PC-9 (cell line): ENCODE results near the gene MDFIC. TPM values are rescaled to one million over a fixed set of nuclear protein-coding genes. Genes with fewer than 3 reads are reported as not detected.

Experiments
- BruUV-seq: library from RNA; stranded (reverse); fragments of 400-500 nt; replicated peaks from 2 replicates; lab custom pipeline; 2021; lab: Mats Ljungman, UMichigan
- CTCF ChIA-PET: fragments of 300-600 bp; sonication (Branson Sonifier 250); formaldehyde crosslinking; loops from one replicate; lab custom pipeline; 2022; ENCODE audit warnings: antibody characterized with exemption; lab: Charles Lee
- POLR2A ChIA-PET: fragments of 300-600 bp; sonication (Branson Sonifier 250); formaldehyde crosslinking; loops from one replicate; lab custom pipeline; 2022; ENCODE audit warnings: antibody characterized with exemption; ENCODE audit not compliant: unreplicated experiment; lab: Charles Lee
- DNase-seq, 2 experiments: peaks; one replicate each; pipeline versions ENCODE4 v3.0.0 to v3.0.0-alpha.2; 2015 to 2022; ENCODE audit warnings: mixed read lengths in 1 of 2
- H2AFZ ChIP-seq: fragments of 200-600 bp; sonication (generic); 2 replicates; pipeline ENCODE4 v1.8.1; 2017; ENCODE audit warnings: antibody characterized with exemption
- H3F3A ChIP-seq: fragments of 200-600 bp; sonication (generic); 2 replicates; pipeline ENCODE4 v1.8.1; 2017; ENCODE audit warnings: antibody characterized with exemption, mild to moderate bottlenecking, low read depth; ENCODE audit not compliant: insufficient read depth
- H3K27ac ChIP-seq: fragments of 200-600 bp; sonication (generic); 2 replicates; pipeline ENCODE4 v1.6.1; 2016; ENCODE audit warnings: mixed run types
- H3K27me3 ChIP-seq: fragments of 200-600 bp; sonication (generic); 2 replicates; pipeline ENCODE4 v1.6.1; 2016; ENCODE audit warnings: low read depth, mixed run types; ENCODE audit not compliant: insufficient read depth
- H3K36me3 ChIP-seq: fragments of 200-600 bp; sonication (generic); 2 replicates; pipeline ENCODE4 v1.6.1; 2016; ENCODE audit warnings: low read depth, mixed run types
- H3K4me1 ChIP-seq: fragments of 200-600 bp; sonication (generic); replicated peaks from 2 replicates; pipeline ENCODE4 v1.6.1; 2016; ENCODE audit warnings: mixed run types; ENCODE audit not compliant: insufficient read depth
- H3K4me2 ChIP-seq: fragments of 200-600 bp; sonication (generic); 2 replicates; pipeline ENCODE4 v1.6.1; 2017; ENCODE audit warnings: mixed run types
- H3K4me3 ChIP-seq: fragments of 200-600 bp; sonication (generic); 2 replicates; pipeline ENCODE4 v1.6.1; 2016; ENCODE audit warnings: mixed run types
- H3K79me2 ChIP-seq: fragments of 200-600 bp; sonication (generic); 2 replicates; pipeline ENCODE4 v1.6.1; 2017; ENCODE audit warnings: low read depth, mixed run types
- H3K9me2 ChIP-seq: fragments of 200-600 bp; sonication (generic); 2 replicates; pipeline ENCODE4 v1.8.1; 2017; ENCODE audit warnings: mild to moderate bottlenecking; ENCODE audit not compliant: insufficient read depth
- H3K9me3 ChIP-seq: fragments of 200-600 bp; sonication (generic); 2 replicates; pipeline ENCODE4 v1.8.1; 2016; ENCODE audit warnings: low read depth; ENCODE audit not compliant: insufficient read depth
- H4K20me1 ChIP-seq: fragments of 200-600 bp; sonication (generic); 2 replicates; pipeline ENCODE4 v1.8.1; 2017; ENCODE audit not compliant: insufficient read depth
- CTCF ChIP-seq: fragments of 200-600 bp; sonication (generic); conservative IDR thresholded peaks from 2 replicates; pipeline ENCODE4 v1.6.1; 2017; ENCODE audit warnings: mixed run types, antibody characterized with exemption, mild to moderate bottlenecking, moderate library complexity
- EZH2 ChIP-seq: fragments of 200-600 bp; sonication (generic); IDR thresholded peaks from 2 replicates; pipeline ENCODE4 v1.8.0; 2017; ENCODE audit warnings: antibody characterized with exemption, low read depth
- intact Hi-C: fragments of 100-400 bp; cut with micrococcal nuclease; formaldehyde crosslinking; loops from one replicate; pipeline ENCODE4 v1.10.0; 2022; ENCODE audit not compliant: unreplicated experiment
- total RNA-seq: library from RNA; stranded (reverse); gene quantifications from 2 replicates; pipeline ENCODE4 v1.2.3, GENCODE V29; 2021

Gene MDFIC
- total RNA-seq, 1 experiment from 2014 or later, result 38.9 TPM

DNA sequence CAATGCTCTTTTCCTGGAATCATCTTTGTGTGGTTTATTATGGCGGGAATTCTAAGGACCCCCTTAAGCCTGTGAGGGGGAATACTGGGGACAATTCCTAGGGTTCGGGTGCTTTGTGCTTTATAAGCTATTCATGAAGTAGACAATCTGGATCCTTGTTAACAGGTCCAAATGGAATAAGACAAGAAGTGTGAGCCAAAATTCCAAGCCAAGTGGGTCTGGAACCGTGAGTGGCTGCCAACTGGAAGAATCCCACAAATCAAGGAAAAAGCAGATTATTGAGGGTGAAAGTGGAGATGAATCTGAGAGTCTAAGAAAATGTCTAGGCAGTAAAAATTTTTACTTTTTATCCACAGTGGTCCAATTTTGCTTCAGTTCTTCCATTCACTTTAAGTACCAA, 136.8 kb downstream of the MDFIC start:
- no peaks in the 10 kb centered on the region for H3K9me2 ChIP-seq
- BruUV-seq, result no TSS peak
- POLR2A ChIA-PET, result no interaction called here
- no peak for DNase-seq
- no peaks in the 10 kb centered on the region for H3K4me1 ChIP-seq
- H3F3A ChIP-seq, result no peaks in the 10 kb centered on the region
- TF ChIP-seq EZH2 (no peak), CTCF (no peak)
- no peak overlapping the region for H3K4me3 ChIP-seq
- no peak overlapping the region for H3K27ac ChIP-seq
- H4K20me1 ChIP-seq, result no peaks in the 10 kb centered on the region
- H2AFZ ChIP-seq, result no peak overlapping the region
- H3K36me3 ChIP-seq, result no peaks in the 10 kb centered on the region; the same call in 1 of the 2 replicates
- CTCF ChIA-PET, result no interaction called here
- H3K9me3 ChIP-seq, result no peaks in the 10 kb centered on the region; the same call in 1 of the 2 replicates
- no peak overlapping the region for H3K4me2 ChIP-seq
- H3K79me2 ChIP-seq, result no peaks in the 10 kb centered on the region
- intact Hi-C loops, result no loop called here
- H3K27me3 ChIP-seq, result no peaks in the 10 kb centered on the region

GRCh38 chr7:115059321-115059720, 137.4 kb downstream of the MDFIC start:
- no TSS peak for BruUV-seq
- intact Hi-C loops, result no loop called here
- no peak overlapping the region for H3K4me3 ChIP-seq
- DNase-seq, result no peak
- no peaks in the 10 kb centered on the region; the same call in 1 of the 2 replicates for H3K36me3 ChIP-seq
- H3F3A ChIP-seq, result no peaks in the 10 kb centered on the region
- no peak overlapping the region for H2AFZ ChIP-seq
- no peaks in the 10 kb centered on the region; the same call in 1 of the 2 replicates for H3K9me3 ChIP-seq
- H3K27ac ChIP-seq, result no peak overlapping the region
- no peak overlapping the region for H3K4me2 ChIP-seq
- H3K79me2 ChIP-seq, result no peaks in the 10 kb centered on the region
- ChIA-PET POLR2A (no interaction called here), CTCF (no interaction called here)
- no peak for TF ChIP-seq CTCF
- TF ChIP-seq EZH2, result no peak
- no peaks in the 10 kb centered on the region for H3K27me3 ChIP-seq
- no peaks in the 10 kb centered on the region for H3K4me1 ChIP-seq
- no peaks in the 10 kb centered on the region for H3K9me2 ChIP-seq
- H4K20me1 ChIP-seq, result no peaks in the 10 kb centered on the region

- Histone ChIP-seq H3K79me2 (no peaks in the 10 kb centered on the region), H3K9me2 (no peaks in the 10 kb centered on the region), H4K20me1 (no peaks in the 10 kb centered on the region), H3K4me1 (no peaks in the 10 kb centered on the region), H3K27me3 (no peaks in the 10 kb centered on the region), H3K9me3 (no peaks in the 10 kb centered on the region), H3F3A (no peaks in the 10 kb centered on the region), H3K27ac (no peak overlapping the region), H2AFZ (no peak overlapping the region), H3K36me3 (no peaks in the 10 kb centered on the region; the same call in 1 of the 2 replicates), H3K4me2 (no peak overlapping the region), H3K4me3 (no peak overlapping the region)
- CTCF ChIA-PET, result no interaction called here
- intact Hi-C loops, result no loop called here
- TF ChIP-seq CTCF, result no peak
- TF ChIP-seq EZH2, result no peak
- no peak for DNase-seq
- BruUV-seq, result no TSS peak
- POLR2A ChIA-PET, result no interaction called here
Observed at GRCh38 chr7:115060095-115060870, 138.4 kb downstream of the MDFIC start.
